MM.1S (cell line): ENCODE measurements around the gene OBSCN.

Experiments used
- CTCF ChIP-seq: fragments of 300-600 bp; sonication (generic); IDR thresholded peaks from 2 replicates; pipeline ENCODE4 v1.5.1; 2016; ENCODE audit warnings: antibody characterized with exemption, low read length, mixed read lengths
- EZH2 ChIP-seq: fragments of 300-600 bp; sonication (generic); optimal IDR thresholded peaks from 2 replicates; pipeline ENCODE3; 2017; ENCODE audit warnings: low read depth, mild to moderate bottlenecking, antibody characterized with exemption, low read length, mixed read lengths
- EZH2phosphoT487 ChIP-seq: fragments of 300-600 bp; sonication (generic); IDR thresholded peaks from 2 replicates; pipeline ENCODE4 v1.6.1; 2018; ENCODE audit warnings: antibody characterized with exemption, low read length

- TF ChIP-seq CTCF = no peak
- TF ChIP-seq EZH2 = no peak
- TF ChIP-seq EZH2phosphoT487 = no peak
Observed at GRCh38 chr1:228217551-228218344, 9.9 kb downstream of the OBSCN start.
